AG08395 (cell line): ENCODE measurements around the gene GRM8.
"Not testable (repeated sequence)": the region's sequence is repeated elsewhere in the genome, so short reads cannot be mapped to it uniquely, and the experiment has no call there.

ENCODE experiments used
- DNase-seq: peaks from one replicate; pipeline ENCODE4 v3.0.0; 2012; ENCODE audit warnings: mixed read lengths, low spot score

The GRM8 gene

DNA sequence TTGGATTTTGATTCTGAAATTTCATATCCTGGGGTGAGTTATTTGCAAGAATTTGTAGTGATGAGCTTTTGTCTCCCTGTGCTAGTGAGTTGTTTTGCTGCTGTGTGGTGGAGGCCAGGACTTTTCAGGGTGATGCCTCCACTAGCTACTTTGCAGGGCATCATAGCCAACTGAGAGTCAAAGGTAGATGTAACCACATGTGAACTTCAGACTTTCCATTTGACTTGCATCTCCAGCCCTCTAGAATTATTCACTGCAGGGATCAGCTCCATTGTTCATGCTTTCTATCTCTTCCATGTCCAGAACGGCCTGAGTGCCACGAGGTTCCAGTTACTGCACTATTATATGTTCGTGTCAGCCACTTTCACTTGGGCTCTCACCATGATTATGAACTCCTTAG, 534.3 kb downstream of the GRM8 start:
- DNase-seq = no peak

- no peak for DNase-seq
These were observed 536.4 kb downstream of the GRM8 start for GRCh38 chr7:126716321-126716720.

- no peak for DNase-seq
These were observed 537.7 kb downstream of the GRM8 start for GRCh38 chr7:126715076-126715475.

- DNase-seq = peak; percentile 4
These were observed 550.3 kb downstream of the GRM8 start for GRCh38 chr7:126702242-126703016.

DNA sequence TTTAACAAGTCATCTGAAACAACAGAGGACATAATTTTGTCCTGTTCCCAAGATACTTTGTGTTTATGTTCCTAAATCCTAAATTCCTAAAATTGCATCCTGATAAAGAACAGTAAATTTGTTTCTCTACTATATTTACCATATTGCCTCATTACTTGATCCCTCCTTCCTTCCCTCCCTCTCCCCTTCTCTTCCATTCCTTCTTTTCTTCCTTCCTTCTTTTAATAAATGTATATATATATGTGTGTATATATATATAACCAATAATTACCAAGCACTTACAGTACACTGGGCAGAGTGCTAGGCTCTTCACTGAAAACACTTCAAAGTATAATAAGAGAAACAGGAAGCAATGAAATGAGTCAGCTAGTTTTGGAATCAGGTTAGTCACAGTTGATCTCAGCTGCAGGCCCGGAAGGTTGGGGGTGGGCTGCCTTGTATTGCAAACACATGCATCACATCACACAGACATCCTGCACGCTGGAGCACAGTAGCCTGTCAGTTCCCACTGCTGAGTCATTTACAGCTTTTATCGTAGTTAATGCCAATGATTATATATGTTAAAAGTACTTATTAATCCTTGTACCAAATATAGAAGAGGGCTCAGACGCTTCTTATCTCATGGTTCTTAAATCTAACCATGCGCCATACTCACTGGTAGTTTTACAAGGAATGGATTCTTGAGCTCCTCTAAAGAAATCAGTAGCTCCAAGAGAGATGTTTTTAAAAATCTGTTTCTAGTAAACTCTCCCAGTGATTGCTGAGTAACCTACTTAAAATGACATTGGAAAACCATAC, 551.7 kb downstream of the GRM8 start:
- peak; percentile 79 for DNase-seq

DNA sequence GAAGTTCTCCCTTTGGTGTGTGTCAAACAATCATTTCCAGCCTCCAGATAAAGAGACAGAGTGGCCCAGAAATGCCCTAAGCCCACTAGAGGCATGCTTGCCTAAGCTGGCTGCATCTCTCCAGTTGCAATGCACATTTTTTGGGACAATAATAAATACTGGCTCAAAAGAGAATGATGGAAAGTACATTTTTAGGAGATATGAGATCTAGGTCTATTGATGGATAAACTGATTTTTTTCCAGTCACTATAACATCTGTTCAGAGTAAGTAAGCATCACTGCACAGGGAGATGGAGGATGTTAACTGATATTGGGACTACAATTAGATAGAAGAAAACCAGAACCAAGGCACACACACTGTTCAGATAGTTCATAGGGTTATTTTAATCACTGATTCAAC, 553.0 kb downstream of the GRM8 start:
- no peak for DNase-seq

GRCh38 chr7:126698909-126699308, 553.8 kb downstream of the GRM8 start:
- DNase-seq = no peak

DNA sequence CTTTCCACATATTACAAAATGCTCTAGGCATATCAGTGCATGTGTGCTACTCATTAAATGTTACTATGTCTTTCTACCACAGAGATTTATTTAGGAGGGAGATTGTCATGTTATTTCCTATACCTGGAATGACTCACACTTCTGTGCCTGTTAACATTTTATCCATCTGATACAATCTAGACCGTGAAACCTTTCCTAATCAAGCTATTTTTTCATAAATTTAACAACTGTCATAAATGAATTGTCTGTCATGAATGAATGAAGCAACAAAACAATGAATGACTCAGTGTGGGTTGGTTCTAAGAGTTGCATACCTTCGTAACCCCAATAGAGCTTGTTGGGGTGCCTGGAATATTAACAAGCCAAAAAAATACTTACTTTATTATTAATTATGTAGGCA, 554.3 kb downstream of the GRM8 start:
- no peak for DNase-seq

- DNase-seq = no peak
These were observed 556.3 kb downstream of the GRM8 start for GRCh38 chr7:126696256-126697038.

DNA sequence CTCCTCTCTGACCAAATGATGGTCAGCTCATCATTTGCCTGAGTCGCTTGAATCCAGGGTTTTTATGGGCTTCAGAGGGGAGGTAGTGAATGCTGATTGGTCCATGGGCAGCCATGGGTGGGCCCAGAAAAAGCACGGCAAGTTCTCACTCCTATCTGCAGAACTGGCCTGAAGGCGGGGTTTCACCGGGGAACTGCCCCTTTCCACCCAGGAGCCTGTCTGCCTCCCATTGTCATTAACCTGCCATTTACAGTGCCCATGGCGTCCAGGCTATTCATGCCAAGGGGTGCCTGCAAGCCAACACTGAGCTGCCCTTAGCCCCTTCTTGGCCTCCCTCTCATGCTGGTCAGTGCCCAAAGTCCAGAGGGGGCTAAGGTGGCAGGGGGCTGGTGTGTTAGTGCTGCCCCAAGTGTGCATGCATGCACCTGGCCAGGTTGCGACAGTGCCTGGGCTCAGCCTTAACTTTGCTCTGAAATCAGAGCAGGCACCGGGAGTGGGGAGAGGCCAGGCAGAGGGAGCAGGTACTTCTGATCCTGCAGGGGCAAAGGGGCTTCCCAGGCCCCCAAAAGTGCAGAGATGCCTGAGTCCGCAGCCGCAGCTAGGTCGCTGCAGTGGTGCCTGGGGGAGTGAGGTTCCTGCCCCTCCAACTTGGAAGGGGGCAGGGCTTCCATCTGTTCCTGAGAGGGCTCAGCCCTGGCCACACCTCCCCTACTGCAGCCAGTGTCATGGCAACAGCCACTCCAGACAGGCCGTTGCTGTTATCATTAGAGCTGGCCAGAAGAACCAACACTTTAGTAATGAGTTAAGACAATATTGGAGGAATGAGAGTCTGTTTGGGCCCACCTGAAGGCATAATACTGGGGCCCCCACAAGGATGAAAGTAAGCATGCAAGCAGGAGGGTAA, 561.6 kb downstream of the GRM8 start:
- DNase-seq = no peak

DNA sequence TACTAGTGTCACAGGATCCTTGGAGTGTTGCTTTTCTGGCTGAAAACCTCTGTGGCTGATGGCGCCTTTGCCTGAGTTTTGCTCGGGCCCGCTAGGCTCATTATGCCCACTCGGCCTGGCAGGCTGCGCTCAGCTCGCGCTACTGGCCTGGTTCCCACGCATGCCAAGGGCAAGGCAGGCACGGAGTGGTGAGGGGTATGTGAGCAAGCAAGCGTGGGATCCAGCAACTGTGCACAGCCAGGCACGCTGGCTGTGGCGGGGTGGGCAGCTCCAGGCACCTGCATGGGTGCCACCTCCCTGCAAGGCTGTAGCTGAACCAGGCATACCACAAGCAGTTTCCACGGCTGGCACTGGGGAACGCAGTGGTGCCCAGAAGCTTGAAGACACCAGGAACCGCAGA, 562.6 kb downstream of the GRM8 start:
- DNase-seq = no peak

DNA sequence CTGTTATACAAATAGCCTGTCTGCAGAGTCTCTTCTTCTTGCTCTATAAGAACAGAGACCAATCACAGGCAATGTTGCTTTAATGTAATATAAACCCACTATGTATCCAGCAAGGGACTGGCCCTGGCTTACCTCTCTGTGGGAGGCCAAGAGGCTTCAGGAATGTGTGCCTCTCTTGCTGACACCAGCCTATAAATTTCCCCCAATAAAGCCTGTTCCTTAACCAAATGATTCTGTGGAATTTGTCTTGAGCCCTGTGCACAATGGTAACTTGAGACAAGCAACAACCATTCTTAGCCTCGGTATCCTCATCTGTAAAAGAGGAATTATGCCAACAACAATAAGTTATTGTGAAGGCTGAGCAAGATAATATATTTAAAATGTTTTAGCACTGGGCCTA, 563.7 kb downstream of the GRM8 start:
- DNase-seq = no peak

DNA sequence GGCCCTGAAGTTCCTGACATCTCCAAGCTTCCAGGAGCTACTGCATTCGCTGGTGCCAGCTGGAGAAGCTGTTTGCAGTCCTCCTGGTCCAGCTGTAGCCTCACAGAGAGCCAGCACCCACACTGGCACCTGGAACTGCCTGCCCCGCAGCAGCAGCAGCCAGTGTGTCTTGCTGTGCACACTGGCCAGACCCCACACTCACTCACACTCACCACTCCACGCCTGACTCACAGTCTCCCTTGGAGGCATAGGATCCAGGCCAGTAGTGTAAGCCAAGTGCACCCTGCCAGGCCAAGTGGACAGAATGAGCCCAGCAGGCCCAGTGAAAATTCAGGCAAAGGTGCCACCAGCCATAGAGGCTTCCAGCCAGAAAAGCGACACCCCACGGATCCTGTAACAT, 566.3 kb downstream of the GRM8 start:
- no peak for DNase-seq

DNA sequence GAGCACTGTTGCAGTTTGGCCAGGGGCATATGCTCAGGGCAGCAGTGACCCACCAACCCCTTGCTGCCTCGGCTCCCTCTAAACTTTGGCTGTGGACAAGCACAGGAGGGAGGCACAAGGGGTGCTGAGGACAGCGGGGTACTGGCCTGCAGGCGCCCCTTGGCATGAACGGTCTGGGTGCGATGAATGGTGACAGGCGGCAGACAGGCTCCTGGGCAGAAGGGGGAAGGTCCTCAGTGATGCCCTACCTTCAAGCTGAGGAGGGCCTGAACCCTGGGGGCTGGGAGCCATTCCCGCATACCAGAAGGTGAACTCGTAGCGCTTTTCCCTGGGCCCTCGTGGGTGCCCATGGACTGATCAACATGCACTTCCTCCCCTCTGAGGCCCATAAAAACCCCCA, 567.1 kb downstream of the GRM8 start:
- DNase-seq = no peak

DNA sequence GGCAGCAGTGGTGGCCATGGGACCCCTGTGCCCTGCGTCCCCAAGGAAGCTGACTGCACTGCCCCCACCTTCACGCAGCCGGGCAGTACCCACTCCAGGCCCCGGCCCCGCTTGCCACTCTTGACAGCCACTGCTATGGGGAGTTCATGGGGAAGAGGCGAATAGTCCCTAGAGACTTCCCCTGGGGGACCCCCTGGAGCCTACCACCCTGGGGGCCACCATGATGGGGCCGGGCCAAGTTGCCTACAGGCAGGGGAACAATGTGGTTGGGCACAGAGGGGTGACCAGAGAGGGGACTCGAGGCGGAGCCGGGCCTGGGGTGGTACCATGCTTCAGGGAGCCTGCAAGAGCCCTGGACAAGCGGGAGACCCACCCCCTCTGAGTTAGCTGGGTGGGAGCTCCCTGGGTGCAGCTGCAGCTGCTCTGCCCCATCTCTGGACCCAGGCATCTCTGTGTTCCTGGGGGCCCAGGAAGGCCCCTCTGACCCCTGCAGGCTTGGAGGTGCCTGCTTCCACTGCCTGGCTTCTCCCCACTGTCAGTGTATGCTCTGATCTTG, 567.6 kb downstream of the GRM8 start:
- DNase-seq = no peak

DNA sequence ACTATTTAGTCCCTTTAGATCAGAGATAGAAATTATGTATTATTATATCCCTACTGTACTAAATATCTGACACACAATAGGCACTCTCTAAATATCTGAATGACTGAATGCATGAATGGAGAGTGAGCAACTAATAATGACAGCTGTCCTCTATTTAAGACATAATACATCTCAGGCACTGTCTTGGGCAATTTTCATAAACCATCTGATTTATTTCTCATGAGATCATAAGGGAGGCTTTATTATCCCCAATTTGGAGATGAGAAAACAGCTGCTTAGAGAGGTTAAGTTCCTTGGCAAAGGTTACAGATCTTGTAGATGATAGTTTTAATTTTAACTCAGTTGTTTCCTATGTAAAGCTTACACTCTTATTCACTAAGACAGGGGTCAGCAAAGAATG, 570.6 kb downstream of the GRM8 start:
- DNase-seq = no peak

DNA sequence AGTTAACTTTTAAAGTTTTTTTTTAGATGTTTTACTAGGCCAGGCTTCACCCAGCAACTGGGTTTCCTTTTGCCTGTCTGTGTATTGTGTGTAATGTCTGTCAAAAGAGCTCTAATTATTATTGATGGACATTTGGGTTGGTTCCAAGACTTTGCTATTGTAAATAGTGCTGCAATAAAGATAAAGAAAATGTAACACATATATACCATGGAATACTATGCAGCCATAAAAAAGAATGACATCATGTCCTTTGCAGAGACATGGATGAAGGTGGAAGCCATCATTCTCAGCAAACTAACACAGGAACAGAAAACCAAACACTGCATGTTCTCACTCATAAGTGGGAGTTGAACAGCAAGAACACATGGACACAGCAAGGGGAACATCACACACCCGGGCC, 584.0 kb downstream of the GRM8 start:
- not testable (repeated sequence) for DNase-seq

- DNase-seq = no peak
These were observed 584.4 kb downstream of the GRM8 start for GRCh38 chr7:126668367-126668752.

- no peak for DNase-seq
These were observed 584.9 kb downstream of the GRM8 start for GRCh38 chr7:126667742-126668366.

DNA sequence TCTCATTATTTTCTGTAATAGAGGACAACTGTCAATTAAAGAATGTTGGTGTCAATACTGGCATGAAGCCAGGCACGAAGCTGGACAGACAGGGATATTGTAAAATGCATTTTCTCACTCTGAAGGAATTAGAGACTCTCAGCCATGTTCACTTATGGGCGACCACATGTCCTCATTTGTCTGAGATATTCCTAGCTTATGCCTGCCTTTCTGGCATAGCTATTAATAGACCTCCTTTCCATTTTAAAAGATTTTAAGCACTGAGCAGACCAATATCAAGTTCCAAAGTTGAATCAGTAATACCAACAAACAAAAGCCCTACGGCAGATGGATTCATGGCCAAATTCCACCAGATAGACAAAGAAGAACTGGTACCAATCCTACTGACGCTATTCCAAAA, 589.9 kb downstream of the GRM8 start:
- no peak for DNase-seq

- no peak for DNase-seq
These were observed 593.6 kb downstream of the GRM8 start for GRCh38 chr7:126659124-126659523.
